Activated CD4-positive, alpha-beta memory T cell treated with anti-CD3 and anti-CD28 coated beads, Interleukin-2, amount 10 ng/mL, durations not matched to agents 7 days and 5 days (primary cell): Measurements from ENCODE around the gene MEG3. TPM values are rescaled to one million over a fixed set of nuclear protein-coding genes. Genes with fewer than 3 reads are reported as not detected.

ENCODE experiments used
- CTCF ChIA-PET: fragments of 350-600 bp; sonication (Branson Sonifier 250); formaldehyde crosslinking; loops from one replicate; lab custom pipeline; 2021; ENCODE audit warnings: antibody characterized with exemption, inconsistent platforms; lab: Charles Lee
- POLR2A ChIA-PET: fragments of 350-600 bp; sonication (Branson Sonifier 250); formaldehyde crosslinking; loops from one replicate; lab custom pipeline; 2021; ENCODE audit warnings: antibody characterized with exemption; lab: Charles Lee
- DNase-seq: peaks from one replicate; pipeline ENCODE4 v3.0.0-alpha.2; 2020
- H3K27ac Mint-ChIP-seq: one replicate; pipeline ENCODE4 v1.8.0; 2021; ENCODE audit warnings: mild to moderate bottlenecking, mixed read lengths
- H3K27me3 Mint-ChIP-seq: one replicate; pipeline ENCODE4 v1.8.0; 2021; ENCODE audit warnings: mixed read lengths
- H3K36me3 Mint-ChIP-seq: one replicate; pipeline ENCODE4 v1.8.0; 2021; ENCODE audit warnings: low read depth, mixed read lengths
- H3K4me1 Mint-ChIP-seq: one replicate; pipeline ENCODE4 v1.8.0; 2021; ENCODE audit warnings: mixed read lengths
- H3K4me3 Mint-ChIP-seq: one replicate; pipeline ENCODE4 v1.8.0; 2021; ENCODE audit warnings: mild to moderate bottlenecking, mixed read lengths
- H3K9me3 Mint-ChIP-seq: one replicate; pipeline ENCODE4 v1.8.0; 2021; ENCODE audit warnings: mixed read lengths
- total RNA-seq, 2 experiments: library from RNA; stranded (reverse); gene quantifications; one replicate each; pipeline ENCODE4 v1.2.3, GENCODE V29; 2021

The MEG3 gene
- total RNA-seq, 2 experiments from 2014 or later, result not detected

- H3K36me3 Mint-ChIP-seq, result no peaks in the 10 kb centered on the region
- POLR2A ChIA-PET, result no interaction called here
- peak; percentile 8 for DNase-seq
- no peaks in the 10 kb centered on the region for H3K9me3 Mint-ChIP-seq
- H3K4me3 Mint-ChIP-seq, result no peak overlapping the region
- no peaks in the 10 kb centered on the region for H3K4me1 Mint-ChIP-seq
- H3K27me3 Mint-ChIP-seq, result peaks cover 23% of the 10 kb centered on the region
- no peak overlapping the region for H3K27ac Mint-ChIP-seq
- CTCF ChIA-PET, result no interaction called here
Measured at GRCh38 chr14:100896369-100897060, 70.6 kb downstream of the MEG3 start.

GRCh38 chr14:100898465-100898864, 72.5 kb downstream of the MEG3 start:
- no peaks in the 10 kb centered on the region for H3K9me3 Mint-ChIP-seq
- DNase-seq, result no peak
- CTCF ChIA-PET, result no interaction called here
- H3K27me3 Mint-ChIP-seq, result peaks cover 32% of the 10 kb centered on the region
- POLR2A ChIA-PET, result no interaction called here
- no peaks in the 10 kb centered on the region for H3K36me3 Mint-ChIP-seq
- H3K4me3 Mint-ChIP-seq, result no peak overlapping the region
- H3K27ac Mint-ChIP-seq, result no peak overlapping the region
- H3K4me1 Mint-ChIP-seq, result no peaks in the 10 kb centered on the region

- ChIA-PET CTCF (no interaction called here), POLR2A (no interaction called here)
- H3K27ac Mint-ChIP-seq, result no peak overlapping the region
- no peaks in the 10 kb centered on the region for H3K4me1 Mint-ChIP-seq
- no peak for DNase-seq
- peaks cover 34% of the 10 kb centered on the region for H3K27me3 Mint-ChIP-seq
- H3K4me3 Mint-ChIP-seq, result no peak overlapping the region
- H3K9me3 Mint-ChIP-seq, result no peaks in the 10 kb centered on the region
- H3K36me3 Mint-ChIP-seq, result no peaks in the 10 kb centered on the region
Measured at GRCh38 chr14:100898935-100899883, 73.3 kb downstream of the MEG3 start.

- no peaks in the 10 kb centered on the region for H3K9me3 Mint-ChIP-seq
- no peaks in the 10 kb centered on the region for H3K4me1 Mint-ChIP-seq
- H3K4me3 Mint-ChIP-seq, result no peak overlapping the region
- no peaks in the 10 kb centered on the region for H3K36me3 Mint-ChIP-seq
- ChIA-PET CTCF (no interaction called here), POLR2A (no interaction called here)
- H3K27me3 Mint-ChIP-seq, result peaks cover 36% of the 10 kb centered on the region
- DNase-seq, result peak; percentile 10
- no peak overlapping the region for H3K27ac Mint-ChIP-seq
Measured at GRCh38 chr14:100899884-100900771, 74.2 kb downstream of the MEG3 start.

GRCh38 chr14:100900837-100901390, 75.0 kb downstream of the MEG3 start:
- CTCF ChIA-PET, result no interaction called here
- Mint-ChIP-seq H3K4me1 (no peaks in the 10 kb centered on the region), H3K9me3 (no peaks in the 10 kb centered on the region)

GRCh38 chr14:100901391-100902183, 75.7 kb downstream of the MEG3 start:
- Mint-ChIP-seq H3K4me1 (no peaks in the 10 kb centered on the region), H3K9me3 (no peaks in the 10 kb centered on the region), H3K4me3 (no peak overlapping the region), H3K36me3 (no peaks in the 10 kb centered on the region), H3K27me3 (peaks cover 41% of the 10 kb centered on the region), H3K27ac (no peak overlapping the region)
- DNase-seq, result peak; percentile 11
- POLR2A ChIA-PET, result no interaction called here
- CTCF ChIA-PET, result no interaction called here

More at GRCh38 chr14:100900837-100901390, 75.0 kb downstream of the MEG3 start:
- H3K36me3 Mint-ChIP-seq, result no peaks in the 10 kb centered on the region
- H3K27ac Mint-ChIP-seq, result no peak overlapping the region
- POLR2A ChIA-PET, result no interaction called here
- peak; percentile 15 for DNase-seq
- H3K27me3 Mint-ChIP-seq, result peaks cover 41% of the 10 kb centered on the region
- H3K4me3 Mint-ChIP-seq, result no peak overlapping the region

- no peak overlapping the region for H3K4me3 Mint-ChIP-seq
- no peaks in the 10 kb centered on the region for H3K9me3 Mint-ChIP-seq
- H3K27ac Mint-ChIP-seq, result no peak overlapping the region
- peaks cover 43% of the 10 kb centered on the region for H3K27me3 Mint-ChIP-seq
- no peaks in the 10 kb centered on the region for H3K4me1 Mint-ChIP-seq
- H3K36me3 Mint-ChIP-seq, result no peaks in the 10 kb centered on the region
- ChIA-PET POLR2A (no interaction called here), CTCF (no interaction called here)
- DNase-seq, result no peak
Measured at GRCh38 chr14:100902295-100903133, 76.6 kb downstream of the MEG3 start.

GRCh38 chr14:100903134-100903468, 77.2 kb downstream of the MEG3 start:
- CTCF ChIA-PET, result no interaction called here

GRCh38 chr14:100903672-100904185, 77.8 kb downstream of the MEG3 start, which contains the start of gene RTL1:
TSS of gene RTL1 (minus strand) at chr14:100903722. CDS start at chr14:100884788, 18,934 bp downstream.
- Mint-ChIP-seq H3K27me3 (peaks cover 43% of the 10 kb centered on the region), H3K27ac (no peak within 1 kb of the TSS), H3K4me3 (no peak within 1 kb of the TSS), H3K9me3 (no peaks in the 10 kb centered on the region), H3K36me3 (no peaks in the 10 kb centered on the region), H3K4me1 (no peaks in the 10 kb centered on the region)
- no peak for DNase-seq
- ChIA-PET CTCF (no interaction called here), POLR2A (no interaction called here)

More at GRCh38 chr14:100903134-100903468, 77.2 kb downstream of the MEG3 start:
- no peak overlapping the region for H3K4me3 Mint-ChIP-seq
- H3K4me1 Mint-ChIP-seq, result no peaks in the 10 kb centered on the region
- H3K27me3 Mint-ChIP-seq, result peaks cover 43% of the 10 kb centered on the region
- no peaks in the 10 kb centered on the region for H3K36me3 Mint-ChIP-seq
- no peak for DNase-seq
- no peak overlapping the region for H3K27ac Mint-ChIP-seq
- POLR2A ChIA-PET, result no interaction called here
- no peaks in the 10 kb centered on the region for H3K9me3 Mint-ChIP-seq

- Mint-ChIP-seq H3K27ac (no peak overlapping the region), H3K9me3 (no peaks in the 10 kb centered on the region), H3K36me3 (no peaks in the 10 kb centered on the region), H3K4me1 (no peaks in the 10 kb centered on the region), H3K4me3 (no peak overlapping the region), H3K27me3 (peaks cover 37% of the 10 kb centered on the region)
- ChIA-PET POLR2A (no interaction called here), CTCF (no interaction called here)
- DNase-seq, result peak; percentile 12
Measured at GRCh38 chr14:100904307-100905087, 78.6 kb downstream of the MEG3 start.

- H3K4me1 Mint-ChIP-seq, result no peaks in the 10 kb centered on the region
- POLR2A ChIA-PET, result no interaction called here
- no peak overlapping the region for H3K4me3 Mint-ChIP-seq
- no peaks in the 10 kb centered on the region for H3K36me3 Mint-ChIP-seq
- CTCF ChIA-PET, result no interaction called here
- no peak for DNase-seq
- no peaks in the 10 kb centered on the region for H3K9me3 Mint-ChIP-seq
- H3K27ac Mint-ChIP-seq, result no peak overlapping the region
- peaks cover 30% of the 10 kb centered on the region for H3K27me3 Mint-ChIP-seq
Measured at GRCh38 chr14:100905166-100905565, 79.2 kb downstream of the MEG3 start.
